ENCODE data around the gene MAML3. TPM values are rescaled to one million over a fixed set of nuclear protein-coding genes. Genes with fewer than 3 reads are reported as not detected.

The MAML3 gene
- total RNA-seq, 1 donor from 2014 or later: 2.7 TPM

GRCh38 chr4:139943277-139943676 lies 210.7 kb downstream of the MAML3 start:
- no peak for DNase-seq (ENCODE audit: low read depth)
- TF ChIP-seq CTCF (IDR thresholded peaks at IDR 0.05; ENCODE audit: insufficient read depth, low read length, poor library complexity, severe bottlenecking): no peak
- no peaks in the 10 kb centered on the region for H3K36me3 ChIP-seq (ENCODE audit: control insufficient read depth, insufficient read depth, low read length)

GRCh38 chr4:139942241-139942640 lies 211.7 kb downstream of the MAML3 start:
- no peak for TF ChIP-seq CTCF (IDR thresholded peaks at IDR 0.05; ENCODE audit: insufficient read depth, low read length, poor library complexity, severe bottlenecking)
- H3K4me3 ChIP-seq (ENCODE audit: low read depth, low read length): no peak overlapping the region
- H3K27me3 ChIP-seq (ENCODE audit: control insufficient read depth, insufficient read depth, low read length): no peaks in the 10 kb centered on the region
- DNase-seq (ENCODE audit: low read depth): no peak
- no peaks in the 10 kb centered on the region for H3K36me3 ChIP-seq (ENCODE audit: control insufficient read depth, insufficient read depth, low read length)

More at GRCh38 chr4:139943277-139943676, 210.7 kb downstream of the MAML3 start:
- Histone ChIP-seq H3K4me3 (ENCODE audit: low read depth, low read length) (no peak overlapping the region), H3K27me3 (ENCODE audit: control insufficient read depth, insufficient read depth, low read length) (no peaks in the 10 kb centered on the region)

GRCh38 chr4:139940600-139940999 lies 213.4 kb downstream of the MAML3 start:
- DNase-seq (ENCODE audit: low read depth): no peak
- TF ChIP-seq CTCF (IDR thresholded peaks at IDR 0.05; ENCODE audit: insufficient read depth, low read length, poor library complexity, severe bottlenecking): no peak
- H3K4me3 ChIP-seq (ENCODE audit: low read depth, low read length): no peak overlapping the region
- H3K36me3 ChIP-seq (ENCODE audit: control insufficient read depth, insufficient read depth, low read length): no peaks in the 10 kb centered on the region
- no peaks in the 10 kb centered on the region for H3K27me3 ChIP-seq (ENCODE audit: control insufficient read depth, insufficient read depth, low read length)

DNA sequence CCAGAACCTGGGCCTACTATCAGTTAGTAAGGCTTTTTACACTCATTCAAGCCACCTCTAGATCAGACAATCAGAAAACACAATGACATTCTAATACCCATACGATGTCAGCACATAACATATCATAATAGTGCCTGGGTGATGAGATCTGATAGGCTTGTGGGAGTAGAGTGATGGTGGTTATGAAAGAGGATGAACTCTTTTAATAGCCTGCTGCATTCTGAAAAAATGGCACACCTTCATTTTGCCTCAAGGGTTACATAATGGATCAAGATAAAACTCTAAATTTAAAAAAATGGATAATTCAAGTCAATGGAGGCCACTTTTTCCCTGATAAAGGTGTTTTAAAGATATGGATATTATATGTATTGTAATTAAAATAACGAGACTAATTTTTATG lies 215.6 kb downstream of the MAML3 start:
- no peak for DNase-seq (ENCODE audit: low read depth)
- Histone ChIP-seq H3K4me3 (ENCODE audit: low read depth, low read length) (no peak overlapping the region), H3K36me3 (ENCODE audit: control insufficient read depth, insufficient read depth, low read length) (no peaks in the 10 kb centered on the region), H3K27me3 (ENCODE audit: control insufficient read depth, insufficient read depth, low read length) (no peaks in the 10 kb centered on the region)
- no peak for TF ChIP-seq CTCF (IDR thresholded peaks at IDR 0.05; ENCODE audit: insufficient read depth, low read length, poor library complexity, severe bottlenecking)

- Histone ChIP-seq H3K27me3 (ENCODE audit: control insufficient read depth, insufficient read depth, low read length) (no peaks in the 10 kb centered on the region), H3K36me3 (ENCODE audit: control insufficient read depth, insufficient read depth, low read length) (no peaks in the 10 kb centered on the region), H3K4me3 (ENCODE audit: low read depth, low read length) (no peak overlapping the region)
- TF ChIP-seq CTCF (IDR thresholded peaks at IDR 0.05; ENCODE audit: insufficient read depth, low read length, poor library complexity, severe bottlenecking): no peak
- no peak for DNase-seq (ENCODE audit: low read depth)
Observed at GRCh38 chr4:139935911-139936310, 218.1 kb downstream of the MAML3 start.

- Histone ChIP-seq H3K4me3 (ENCODE audit: low read depth, low read length) (no peak overlapping the region), H3K36me3 (ENCODE audit: control insufficient read depth, insufficient read depth, low read length) (no peaks in the 10 kb centered on the region), H3K27me3 (ENCODE audit: control insufficient read depth, insufficient read depth, low read length) (no peaks in the 10 kb centered on the region)
- DNase-seq (ENCODE audit: low read depth): no peak
- TF ChIP-seq CTCF (IDR thresholded peaks at IDR 0.05; ENCODE audit: insufficient read depth, low read length, poor library complexity, severe bottlenecking): no peak
Observed at GRCh38 chr4:139934708-139935195, 219.2 kb downstream of the MAML3 start.

Data from kidney epithelial cell (primary cell).